Lung (tissue), 12 donors: ENCODE results near the gene JPT2. TPM values are rescaled to one million over a fixed set of nuclear protein-coding genes. Genes with fewer than 3 reads are reported as not detected.

ENCODE experiments used
- ATAC-seq: fragments of 200-7000 bp; cut with Tn5 transposase; one replicate; pipeline ENCODE4 v1.9.1; 2020; ENCODE audit warnings: moderate number of reproducible peaks; ENCODE audit not compliant: insufficient read depth, low FRiP score
- DNase-seq, 3 donors: peaks; one replicate each; pipeline ENCODE4 v3.0.0-alpha.2; 2013 to 2017
- H3K27ac ChIP-seq, 2 donors: one replicate each; pipeline ENCODE4 v1.5.1; 2013; ENCODE audit warnings: mild to moderate bottlenecking in 2 of 2, moderate library complexity in 2 of 2, control low read depth in 1 of 2, inconsistent platforms in 1 of 2, low read depth in 1 of 2, low read length in 1 of 2
- H3K27me3 ChIP-seq, 3 donors: one replicate each; pipeline ENCODE4 v1.5.1; 2013; ENCODE audit warnings: low read length in 2 of 3; ENCODE audit not compliant: control insufficient read depth in 3 of 3, insufficient read depth in 3 of 3
- H3K36me3 ChIP-seq, 4 donors: one replicate each; pipeline ENCODE4 v1.5.1; 2013; ENCODE audit warnings: low read length in 4 of 4, mild to moderate bottlenecking in 1 of 4, moderate library complexity in 1 of 4; ENCODE audit not compliant: control insufficient read depth in 4 of 4, insufficient read depth in 4 of 4
- H3K4me1 ChIP-seq, 5 donors: one replicate each; pipeline ENCODE4 v1.5.1; 2013; ENCODE audit warnings: low read length in 5 of 5, mild to moderate bottlenecking in 2 of 5, moderate library complexity in 1 of 5; ENCODE audit not compliant: control insufficient read depth in 5 of 5, insufficient read depth in 5 of 5
- H3K4me3 ChIP-seq: one replicate; pipeline ENCODE4 v1.5.1; 2013; ENCODE audit warnings: mild to moderate bottlenecking, control low read depth, moderate library complexity
- H3K9ac ChIP-seq, 2 donors: one replicate each; pipeline ENCODE4 v1.5.1; 2013; ENCODE audit warnings: low read length in 2 of 2, control low read depth in 1 of 2; ENCODE audit not compliant: insufficient read depth in 1 of 2
- H3K9me3 ChIP-seq, 4 donors: one replicate each; pipeline ENCODE4 v1.5.1; 2013; ENCODE audit warnings: low read length in 3 of 4, mild to moderate bottlenecking in 1 of 4, moderate library complexity in 1 of 4; ENCODE audit not compliant: control insufficient read depth in 4 of 4, insufficient read depth in 3 of 4
- CTCF ChIP-seq: IDR thresholded peaks from 2 replicates; pipeline ENCODE4 v1.5.1; 2012; ENCODE audit warnings: mild to moderate bottlenecking; ENCODE audit errors: control extremely low read depth, extremely low read depth
- whole genome bisulfite sequencing, 2 donors: extraction: QIAGEN DNeasy Blood & Tissue Kit; methylation state at CpG; one replicate each; pipeline ENCODE4 v1.1.7; 2013; 5-methylcytosine and 5-hydroxymethylcytosine counted together
- polyA plus RNA-seq, 2 donors: library from polyadenylated mRNA; stranded (reverse); fragments of 200-250 nt; gene quantifications; one replicate each; pipeline ENCODE4 v1.2.1, GENCODE V29; 2013
- total RNA-seq, 2 donors: library from RNA; depleted of rRNA in 1 of 2; stranded (reverse); fragments of >200 nt in 1 of 2; gene quantifications; one replicate each; pipeline ENCODE4 v1.2.1, GENCODE V29; 2014 to 2021
- donor health status: control.
- donor health status: control.
- donor health status: Bipolar disorder and iron deficiency.
- donor health status: healthy.
- donor health status: DM: yes; HTN: yes; CAD: no.

Gene JPT2
- total and polyA plus RNA-seq, 4 donors = 28.7 to 71.9 (median 51.6) TPM

- H3K4me3 ChIP-seq = no peak overlapping the region
- no peak overlapping the region for H3K27ac ChIP-seq
- DNase-seq = no peak
- 97% methylated on average over 49 to 52 of the region's 52 CpGs for WGBS, 2 donors
- H3K27me3 ChIP-seq = no peaks in the 10 kb centered on the region
- ATAC-seq = no peak
- H3K9me3 ChIP-seq = no peaks in the 10 kb centered on the region
- H3K36me3 ChIP-seq = peaks cover 7 to 68% (median 25%) of the 10 kb centered on the region in 4 donors
- no peaks in the 10 kb centered on the region for H3K4me1 ChIP-seq
- no peak overlapping the region for H3K9ac ChIP-seq
- no peak for TF ChIP-seq CTCF
Measured at GRCh38 chr16:1655909-1656807, 21.9 kb upstream of the JPT2 start.

DNA sequence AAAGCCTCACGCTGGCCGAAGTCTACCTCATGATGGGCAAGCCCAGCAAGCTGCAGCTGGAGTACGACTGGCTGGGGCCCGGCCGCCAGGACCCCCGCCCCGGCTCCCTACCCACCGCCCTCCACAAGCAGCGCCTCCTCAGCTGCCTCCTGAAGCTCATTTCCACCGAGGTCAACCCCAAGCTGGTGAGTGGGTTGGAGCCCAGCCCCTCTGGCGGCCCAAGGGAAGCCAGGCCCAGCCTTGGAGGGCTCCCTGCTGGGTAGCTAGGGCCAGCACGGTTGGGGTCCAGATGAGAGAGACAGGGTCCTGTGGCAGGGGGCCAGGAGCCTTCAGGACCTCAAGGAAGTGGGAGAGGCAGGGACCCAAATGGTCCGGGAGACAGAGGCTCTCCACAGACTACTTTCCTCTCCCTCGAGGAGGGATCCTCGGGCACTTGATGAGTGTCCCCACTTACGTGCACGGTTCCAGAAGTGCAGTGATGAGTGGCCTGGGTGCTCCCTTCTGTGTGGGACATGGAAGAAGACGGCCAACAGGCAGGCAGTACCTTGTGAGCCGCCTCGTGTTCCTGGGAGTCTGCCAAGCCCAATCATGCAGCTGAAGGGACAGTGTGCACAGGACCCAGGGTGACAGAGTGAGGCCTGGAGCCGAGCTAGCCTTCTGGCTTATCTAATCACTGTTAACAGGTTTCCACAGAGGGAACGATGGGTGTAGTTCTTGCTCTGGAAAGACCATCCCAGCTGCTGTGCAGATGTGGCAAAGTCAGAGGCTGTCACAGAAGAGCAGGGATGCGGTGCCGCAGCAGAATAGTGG lies 21.1 kb upstream of the JPT2 start:
- no peaks in the 10 kb centered on the region for H3K9me3 ChIP-seq
- H3K4me3 ChIP-seq = no peak overlapping the region
- ATAC-seq (no peak), DNase-seq (no peak)
- H3K27me3 ChIP-seq = no peaks in the 10 kb centered on the region
- TF ChIP-seq CTCF = no peak
- no peaks in the 10 kb centered on the region for H3K4me1 ChIP-seq
- H3K36me3 ChIP-seq = peaks cover 7 to 68% (median 19%) of the 10 kb centered on the region in 4 donors
- 92 to 96% methylated on average over 24 of the region's 24 CpGs for WGBS, 2 donors
- no peak overlapping the region for H3K27ac ChIP-seq
- H3K9ac ChIP-seq = no peak overlapping the region

GRCh38 chr16:1657841-1658240 lies 20.2 kb upstream of the JPT2 start:
- 93 to 97% methylated on average over 13 of the region's 13 CpGs for WGBS, 2 donors
- H3K27ac ChIP-seq = no peak overlapping the region
- H3K9ac ChIP-seq = no peak overlapping the region
- no peaks in the 10 kb centered on the region for H3K4me1 ChIP-seq
- no peaks in the 10 kb centered on the region for H3K27me3 ChIP-seq
- DNase-seq (no peak), ATAC-seq (no peak)
- H3K36me3 ChIP-seq = peaks cover 11 to 67% (median 17%) of the 10 kb centered on the region in 4 donors
- no peak overlapping the region for H3K4me3 ChIP-seq
- TF ChIP-seq CTCF = no peak
- H3K9me3 ChIP-seq = no peaks in the 10 kb centered on the region
